ENCODE results near the gene ZNF467. TPM values are rescaled to one million over a fixed set of nuclear protein-coding genes. Genes with fewer than 3 reads are reported as not detected.

The ZNF467 gene
- total RNA-seq, 1 donor from 2014 or later = 11.5 TPM

GRCh38 chr7:149787428-149788299, 14.3 kb upstream of the ZNF467 start:
- no peak for DNase-seq (ENCODE audit: low spot score)

DNA sequence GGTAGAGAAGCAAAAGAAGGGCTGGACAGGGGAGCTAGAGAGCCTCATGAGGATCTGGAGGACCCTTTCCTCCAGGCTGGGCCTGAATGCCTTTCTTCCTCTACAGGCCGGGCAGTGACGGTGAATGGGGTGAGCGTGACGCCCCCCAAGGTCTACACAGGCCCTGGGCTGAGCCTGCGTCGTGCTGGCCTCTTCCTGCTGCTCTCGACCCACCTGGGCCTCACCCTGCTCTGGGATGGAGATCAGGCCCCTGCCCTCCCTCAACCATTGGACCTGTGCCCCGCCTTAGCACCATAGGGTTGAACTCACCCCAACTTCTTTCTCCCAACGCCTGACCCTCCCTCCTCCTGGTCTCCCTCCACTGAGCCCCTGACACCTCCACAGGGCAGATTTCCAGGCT, 12.6 kb upstream of the ZNF467 start:
- no peak for DNase-seq (ENCODE audit: low spot score)

GRCh38 chr7:149785402-149785801, 12.0 kb upstream of the ZNF467 start:
- DNase-seq (ENCODE audit: low spot score) = no peak

- DNase-seq (ENCODE audit: low spot score) = no peak
Measured at GRCh38 chr7:149784251-149784608, 10.8 kb upstream of the ZNF467 start.

- DNase-seq (ENCODE audit: low spot score) = no peak
Measured at GRCh38 chr7:149783386-149784250, 10.2 kb upstream of the ZNF467 start.

- DNase-seq (ENCODE audit: low spot score) = no peak
Measured at GRCh38 chr7:149782682-149783345, 9.4 kb upstream of the ZNF467 start.

DNA sequence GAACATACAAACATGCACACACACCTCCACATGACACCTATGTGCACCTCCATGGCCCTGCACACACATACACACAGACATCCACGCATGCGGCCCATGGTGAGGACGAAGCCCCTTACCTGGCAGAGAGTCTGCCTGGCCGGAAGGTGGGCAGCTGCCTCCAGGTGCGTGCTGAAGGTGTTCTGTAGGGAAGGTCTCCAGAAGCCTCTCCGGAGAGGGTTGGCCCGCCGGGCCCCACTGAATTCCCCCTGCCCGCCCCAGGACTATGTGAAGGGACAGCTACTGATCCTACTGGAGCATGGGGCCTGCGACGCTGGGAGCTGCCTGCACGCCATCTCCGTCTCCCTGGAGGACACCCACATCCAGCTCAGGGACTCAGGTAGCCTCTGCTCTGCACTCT, 8.5 kb upstream of the ZNF467 start:
- DNase-seq (ENCODE audit: low spot score) = no peak

GRCh38 chr7:149780636-149781419, 7.4 kb upstream of the ZNF467 start:
- no peak for DNase-seq (ENCODE audit: low spot score)

DNA sequence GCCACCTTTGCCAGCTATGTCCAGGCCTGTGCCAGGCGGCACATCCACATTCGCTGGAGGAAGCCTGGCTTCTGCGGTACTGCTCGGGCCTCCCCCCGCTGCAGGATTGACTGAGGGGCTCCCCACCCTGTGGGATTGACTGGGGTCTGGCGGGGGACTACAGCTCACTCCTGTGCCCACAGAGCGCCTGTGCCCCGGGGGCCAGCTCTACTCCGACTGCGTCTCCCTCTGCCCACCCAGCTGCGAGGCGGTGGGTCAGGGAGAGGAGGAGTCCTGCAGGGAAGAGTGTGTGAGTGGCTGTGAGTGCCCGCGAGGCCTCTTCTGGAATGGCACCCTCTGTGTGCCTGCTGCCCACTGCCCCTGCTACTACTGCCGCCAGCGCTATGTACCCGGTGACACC, 6.7 kb upstream of the ZNF467 start:
- no peak for DNase-seq (ENCODE audit: low spot score)

DNA sequence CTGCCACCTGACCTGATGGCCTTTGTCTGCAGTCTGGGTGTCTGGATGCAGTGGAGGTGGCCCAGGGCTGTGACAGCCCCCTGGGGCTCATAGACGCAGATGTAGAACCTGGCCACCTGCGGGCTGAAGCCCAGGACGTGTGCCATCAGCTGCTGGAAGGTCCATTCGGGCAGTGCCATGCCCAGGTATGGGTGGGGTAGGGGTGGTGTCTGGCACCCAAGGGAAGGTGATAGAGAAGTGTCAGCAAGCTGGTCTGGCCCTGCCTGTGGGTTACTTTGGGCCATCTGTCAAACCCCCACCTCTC, 6.1 kb upstream of the ZNF467 start:
- no peak for DNase-seq (ENCODE audit: low spot score)

DNA sequence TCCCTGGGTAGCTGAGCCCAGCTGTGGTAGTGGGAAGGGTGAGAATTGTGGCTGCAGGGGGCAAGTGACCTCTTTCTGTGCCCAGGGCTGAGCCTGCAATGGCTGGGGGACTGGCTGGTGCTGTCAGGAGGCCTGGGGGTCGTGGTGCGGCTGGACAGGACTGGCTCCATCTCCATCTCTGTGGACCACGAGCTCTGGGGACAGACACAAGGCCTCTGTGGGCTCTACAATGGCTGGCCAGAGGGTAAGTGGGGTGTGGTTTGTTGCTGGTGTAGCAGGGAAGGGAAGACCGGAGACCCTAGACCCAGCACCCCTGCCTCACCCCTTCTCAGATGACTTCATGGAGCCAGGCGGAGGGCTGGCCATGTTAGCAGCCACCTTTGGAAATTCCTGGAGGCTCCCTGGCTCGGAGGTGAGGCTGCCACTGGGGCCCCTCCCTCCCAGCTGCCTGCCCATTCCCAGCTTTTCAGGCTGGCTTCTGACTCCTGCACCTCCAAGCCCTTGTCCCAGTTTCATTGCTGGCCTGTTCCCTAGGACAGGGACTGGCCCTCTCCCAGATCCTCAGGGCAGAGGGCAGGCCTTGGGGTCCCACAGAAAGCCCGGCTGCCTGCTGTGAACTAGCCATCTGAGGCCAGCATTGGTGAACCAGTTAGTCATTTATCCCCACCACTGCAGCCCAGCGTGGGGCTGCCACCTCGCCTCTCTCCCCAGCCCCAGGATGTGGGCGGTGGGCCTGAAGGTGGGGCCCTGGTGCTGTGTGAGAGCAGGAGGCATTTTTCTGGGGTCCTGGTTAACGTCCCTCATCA, 5.5 kb upstream of the ZNF467 start:
- DNase-seq (ENCODE audit: low spot score) = no peak

- DNase-seq (ENCODE audit: low spot score) = no peak
Measured at GRCh38 chr7:149778327-149778637, 4.9 kb upstream of the ZNF467 start.

GRCh38 chr7:149777551-149778326, 4.4 kb upstream of the ZNF467 start:
- DNase-seq (ENCODE audit: low spot score) = no peak

GRCh38 chr7:149776848-149777407, 3.5 kb upstream of the ZNF467 start:
- no peak for DNase-seq (ENCODE audit: low spot score)

- DNase-seq (ENCODE audit: low spot score) = no peak
Measured at GRCh38 chr7:149776289-149776688, 2.9 kb upstream of the ZNF467 start.

DNA sequence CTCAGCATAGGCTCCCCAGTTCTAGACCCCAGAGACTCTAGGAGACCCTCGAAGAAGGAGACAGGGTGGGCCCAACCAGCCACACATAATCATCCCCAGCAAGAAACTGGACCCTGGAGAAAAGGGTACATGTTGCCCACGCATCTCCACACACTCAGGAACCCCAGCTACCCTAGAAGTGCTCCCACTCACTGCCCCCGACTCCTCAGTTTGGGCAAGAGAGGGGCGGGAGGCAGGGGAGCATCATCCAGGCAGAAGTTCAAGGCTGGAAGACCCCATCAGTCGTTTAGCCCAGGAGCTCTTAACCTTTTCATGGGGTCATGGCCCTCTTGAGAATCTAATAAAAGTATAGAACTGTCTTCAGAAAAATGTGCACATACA, 1.8 kb upstream of the ZNF467 start:
- no peak for DNase-seq (ENCODE audit: low spot score)

DNA sequence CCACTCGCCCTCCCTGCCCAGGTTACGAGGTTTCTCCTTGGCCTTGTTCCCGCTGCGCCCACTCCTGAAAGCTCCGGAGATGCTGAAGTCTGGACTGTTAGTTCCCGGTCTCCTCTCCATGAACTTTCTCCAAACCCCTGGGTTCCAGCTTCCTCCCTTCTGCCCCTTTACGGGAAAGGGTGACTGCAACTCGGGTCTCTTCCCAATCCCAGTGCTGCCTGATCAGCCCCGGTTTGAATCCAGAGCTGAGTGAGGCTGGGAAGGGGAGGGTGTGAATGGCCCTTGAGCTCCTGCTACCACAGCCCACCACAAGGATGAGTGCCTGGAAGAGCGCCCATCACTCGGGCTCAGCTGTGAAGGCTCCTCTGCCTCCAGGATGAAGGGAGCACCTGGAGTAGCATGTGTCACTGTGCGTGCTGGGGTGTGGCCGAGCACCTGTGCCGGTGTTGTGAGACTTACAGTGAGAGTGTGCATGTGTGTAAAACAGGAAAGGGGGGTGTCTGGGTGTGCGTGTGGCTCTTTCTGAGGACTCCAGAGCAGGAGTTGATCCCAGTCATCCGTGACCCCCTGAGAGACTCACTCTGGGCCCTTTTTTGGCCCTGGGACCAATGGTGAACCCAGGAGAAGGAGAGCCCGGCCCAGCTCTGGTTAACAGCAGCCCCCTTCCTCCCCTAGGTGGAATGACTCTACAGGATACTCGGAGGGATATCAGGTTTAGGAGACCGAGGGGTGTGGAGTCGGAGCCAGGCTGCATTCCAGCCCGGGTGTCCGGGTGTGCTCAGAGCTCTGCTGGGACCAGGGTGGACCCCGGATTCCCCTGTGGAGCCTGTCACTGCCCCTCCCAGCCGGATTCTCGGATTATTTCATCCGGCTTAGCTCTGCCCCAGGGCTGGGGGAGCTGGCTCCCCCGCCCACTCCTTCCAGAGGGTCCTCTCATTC, 1.1 kb upstream of the ZNF467 start:
- no peak for DNase-seq (ENCODE audit: low spot score)

DNA sequence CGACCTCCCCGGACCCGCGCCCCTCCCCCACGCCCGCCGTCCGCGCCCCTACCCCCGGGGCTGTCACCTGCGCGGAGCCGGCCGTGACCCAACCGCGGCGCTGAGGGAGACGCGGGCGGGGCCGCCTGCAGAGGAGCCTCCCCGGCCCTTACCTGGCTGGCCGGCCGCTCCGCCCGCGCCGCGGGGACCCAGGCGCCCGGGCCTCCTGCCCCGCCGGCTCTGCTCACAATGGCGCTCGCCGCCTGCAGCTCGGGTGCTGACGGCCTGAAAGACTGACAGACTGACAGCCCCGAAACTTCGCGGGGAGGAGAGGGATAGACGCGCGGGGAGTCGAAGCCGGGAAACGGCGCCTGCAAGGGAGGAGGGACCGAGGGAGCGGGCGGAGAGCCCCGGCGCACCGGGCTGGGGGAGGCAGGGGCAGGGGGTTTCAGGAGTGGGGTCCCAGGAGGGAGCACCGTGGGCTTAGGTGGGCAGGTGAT, 393 bp downstream of the ZNF467 start:
- no peak for DNase-seq (ENCODE audit: low spot score)
